Measurements from ENCODE around the gene POLR2I. TPM values are rescaled to one million over a fixed set of nuclear protein-coding genes. Genes with fewer than 3 reads are reported as not detected.
"Not testable (repeated sequence)": the region's sequence is repeated elsewhere in the genome, so short reads cannot be mapped to it uniquely, and the experiment has no call there.

POLR2I gene
- total RNA-seq, 2 donors from 2014 or later: 22.1 to 32.6 TPM

GRCh38 chr19:36081385-36081784 lies 33.3 kb downstream of the POLR2I start:
- no peaks in the 10 kb centered on the region for H3K27me3 ChIP-seq (replicated peaks; ENCODE audit: insufficient read depth)
- H3K4me1 ChIP-seq (ENCODE audit: control insufficient read depth in 1 of 2, low read depth in 2 of 2): no peaks in the 10 kb centered on the region
- TF ChIP-seq, protein P1, sequence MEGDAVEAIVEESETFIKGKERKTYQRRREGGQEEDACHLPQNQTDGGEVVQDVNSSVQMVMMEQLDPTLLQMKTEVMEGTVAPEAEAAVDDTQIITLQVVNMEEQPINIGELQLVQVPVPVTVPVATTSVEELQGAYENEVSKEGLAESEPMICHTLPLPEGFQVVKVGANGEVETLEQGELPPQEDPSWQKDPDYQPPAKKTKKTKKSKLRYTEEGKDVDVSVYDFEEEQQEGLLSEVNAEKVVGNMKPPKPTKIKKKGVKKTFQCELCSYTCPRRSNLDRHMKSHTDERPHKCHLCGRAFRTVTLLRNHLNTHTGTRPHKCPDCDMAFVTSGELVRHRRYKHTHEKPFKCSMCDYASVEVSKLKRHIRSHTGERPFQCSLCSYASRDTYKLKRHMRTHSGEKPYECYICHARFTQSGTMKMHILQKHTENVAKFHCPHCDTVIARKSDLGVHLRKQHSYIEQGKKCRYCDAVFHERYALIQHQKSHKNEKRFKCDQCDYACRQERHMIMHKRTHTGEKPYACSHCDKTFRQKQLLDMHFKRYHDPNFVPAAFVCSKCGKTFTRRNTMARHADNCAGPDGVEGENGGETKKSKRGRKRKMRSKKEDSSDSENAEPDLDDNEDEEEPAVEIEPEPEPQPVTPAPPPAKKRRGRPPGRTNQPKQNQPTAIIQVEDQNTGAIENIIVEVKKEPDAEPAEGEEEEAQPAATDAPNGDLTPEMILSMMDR (IDR thresholded peaks at IDR 0.05): no peak
- H3K27ac ChIP-seq: no peak overlapping the region
- DNase-seq (ENCODE audit: low spot score): no peak
- H3K36me3 ChIP-seq: no peaks in the 10 kb centered on the region
- no peaks in the 10 kb centered on the region for H3K9me3 ChIP-seq
- H3K4me3 ChIP-seq: no peak overlapping the region
- no peak for ATAC-seq (ENCODE audit: insufficient number of reproducible peaks, low FRiP score, low read depth)

GRCh38 chr19:36079389-36079945 lies 35.2 kb downstream of the POLR2I start:
- no peak overlapping the region for H3K27ac ChIP-seq

GRCh38 chr19:36073121-36073876 lies 41.4 kb downstream of the POLR2I start:
- Histone ChIP-seq H3K36me3 (no peaks in the 10 kb centered on the region), H3K27me3 (replicated peaks; ENCODE audit: insufficient read depth) (no peaks in the 10 kb centered on the region), H3K27ac (no peak overlapping the region), H3K9me3 (no peaks in the 10 kb centered on the region), H3K4me3 (no peak overlapping the region), H3K4me1 (ENCODE audit: control insufficient read depth in 1 of 2, low read depth in 2 of 2) (no peaks in the 10 kb centered on the region)
- ATAC-seq (ENCODE audit: insufficient number of reproducible peaks, low FRiP score, low read depth) (no peak), DNase-seq (ENCODE audit: low spot score) (no peak)
- TF ChIP-seq, protein P1 (IDR thresholded peaks at IDR 0.05): no peak

More at GRCh38 chr19:36079389-36079945, 35.2 kb downstream of the POLR2I start:
- no peaks in the 10 kb centered on the region for H3K36me3 ChIP-seq
- TF ChIP-seq, protein P1 (IDR thresholded peaks at IDR 0.05): no peak
- no peaks in the 10 kb centered on the region for H3K4me1 ChIP-seq (ENCODE audit: control insufficient read depth in 1 of 2, low read depth in 2 of 2)
- no peak overlapping the region for H3K4me3 ChIP-seq
- H3K9me3 ChIP-seq: no peaks in the 10 kb centered on the region
- DNase-seq (ENCODE audit: low spot score) (no peak), ATAC-seq (ENCODE audit: insufficient number of reproducible peaks, low FRiP score, low read depth) (no peak)
- H3K27me3 ChIP-seq (replicated peaks; ENCODE audit: insufficient read depth): no peaks in the 10 kb centered on the region

- H3K27ac ChIP-seq: no peak overlapping the region
- no peaks in the 10 kb centered on the region for H3K36me3 ChIP-seq
- H3K4me1 ChIP-seq (ENCODE audit: control insufficient read depth in 1 of 2, low read depth in 2 of 2): no peaks in the 10 kb centered on the region
- H3K4me3 ChIP-seq: no peak overlapping the region
- no peaks in the 10 kb centered on the region for H3K9me3 ChIP-seq
- no peaks in the 10 kb centered on the region for H3K27me3 ChIP-seq (replicated peaks; ENCODE audit: insufficient read depth)
- no peak for DNase-seq (ENCODE audit: low spot score)
- ATAC-seq (ENCODE audit: insufficient number of reproducible peaks, low FRiP score, low read depth): no peak
- TF ChIP-seq, protein P1 (IDR thresholded peaks at IDR 0.05): no peak
These were observed 42.6 kb downstream of the POLR2I start for GRCh38 chr19:36072081-36072480.

- not testable (repeated sequence) for H3K4me1 ChIP-seq (ENCODE audit: control insufficient read depth in 1 of 2, low read depth in 2 of 2); H3K36me3 ChIP-seq; H3K27ac ChIP-seq; H3K4me3 ChIP-seq; ATAC-seq (ENCODE audit: insufficient number of reproducible peaks, low FRiP score, low read depth); H3K9me3 ChIP-seq; DNase-seq (ENCODE audit: low spot score); H3K27me3 ChIP-seq (replicated peaks; ENCODE audit: insufficient read depth)
These were observed 45.7 kb downstream of the POLR2I start for GRCh38 chr19:36068810-36069499.
